ENCODE data around the gene SLC18A3.
A peak's percentile ranks its signal among the peaks of the same experiment; 100 is the strongest.

The SLC18A3 gene

GRCh38 chr10:49596836-49597235 is 13.3 kb upstream of the SLC18A3 start:
- DNase-seq, result no peak

- DNase-seq, result no peak
Measured at GRCh38 chr10:49597426-49598163, 12.5 kb upstream of the SLC18A3 start.

GRCh38 chr10:49598164-49598856 is 11.8 kb upstream of the SLC18A3 start:
- DNase-seq, result no peak

GRCh38 chr10:49598986-49599385 is 11.1 kb upstream of the SLC18A3 start:
- no peak for DNase-seq

- no peak for DNase-seq
Measured at GRCh38 chr10:49599546-49599945, 10.6 kb upstream of the SLC18A3 start.

GRCh38 chr10:49600046-49600445 is 10.1 kb upstream of the SLC18A3 start:
- DNase-seq, result no peak

GRCh38 chr10:49600781-49601400 is 9.2 kb upstream of the SLC18A3 start:
- DNase-seq, result no peak

- no peak for DNase-seq
Measured at GRCh38 chr10:49601857-49602256, 8.3 kb upstream of the SLC18A3 start.

- no peak for DNase-seq
Measured at GRCh38 chr10:49602380-49603023, 7.6 kb upstream of the SLC18A3 start.

- DNase-seq, result no peak
Measured at GRCh38 chr10:49605216-49605938, 4.7 kb upstream of the SLC18A3 start.

GRCh38 chr10:49605939-49606509 is 4.1 kb upstream of the SLC18A3 start:
- DNase-seq, result no peak

- peak; percentile 99 for DNase-seq
Measured at GRCh38 chr10:49606981-49607535, 3.1 kb upstream of the SLC18A3 start.

GRCh38 chr10:49608166-49609005 is 1.7 kb upstream of the SLC18A3 start:
- no peak for DNase-seq

GRCh38 chr10:49609006-49609282 is 1.2 kb upstream of the SLC18A3 start:
- no peak for DNase-seq

GRCh38 chr10:49609283-49610113 is 612 bp upstream of the SLC18A3 start:
- no peak for DNase-seq

GRCh38 chr10:49610458-49611165 is 502 bp downstream of the SLC18A3 start:
- DNase-seq, result no peak

GRCh38 chr10:49611166-49611815 is 1.2 kb downstream of the SLC18A3 start:
- DNase-seq, result no peak

GRCh38 chr10:49611816-49612512 is 1.9 kb downstream of the SLC18A3 start:
- no peak for DNase-seq
